ENCODE results near the gene TCHHL1. TPM values are rescaled to one million over a fixed set of nuclear protein-coding genes. Genes with fewer than 3 reads are reported as not detected.
A peak's percentile ranks its signal among the peaks of the same experiment; 100 is the strongest.

TCHHL1 gene
- total RNA-seq, 1 donor from 2014 or later = not detected

GRCh38 chr1:152049291-152050083 is 39.4 kb downstream of the TCHHL1 start:
- Histone ChIP-seq H3K27me3 (no peaks in the 10 kb centered on the region), H3K36me3 (no peaks in the 10 kb centered on the region), H3K4me3 (no peak overlapping the region), H3K4me1 (peaks cover 3 to 18% of the 10 kb centered on the region in 2 donors), H3K27ac (peak overlapping the region; percentile 93 to 96), H3K9me3 (no peaks in the 10 kb centered on the region)
- DNase-seq (ENCODE audit: low spot score in 2 of 2) = no peak
- TF ChIP-seq CTCF (IDR thresholded peaks at IDR 0.05) = no peak
- intact Hi-C loops (cut with DNase I) = loop anchor here (2.0 to 10.0 kb wide), 3 partner anchors 55 to 435 kb away; partner anchors contain the start of gene SNX27

DNA sequence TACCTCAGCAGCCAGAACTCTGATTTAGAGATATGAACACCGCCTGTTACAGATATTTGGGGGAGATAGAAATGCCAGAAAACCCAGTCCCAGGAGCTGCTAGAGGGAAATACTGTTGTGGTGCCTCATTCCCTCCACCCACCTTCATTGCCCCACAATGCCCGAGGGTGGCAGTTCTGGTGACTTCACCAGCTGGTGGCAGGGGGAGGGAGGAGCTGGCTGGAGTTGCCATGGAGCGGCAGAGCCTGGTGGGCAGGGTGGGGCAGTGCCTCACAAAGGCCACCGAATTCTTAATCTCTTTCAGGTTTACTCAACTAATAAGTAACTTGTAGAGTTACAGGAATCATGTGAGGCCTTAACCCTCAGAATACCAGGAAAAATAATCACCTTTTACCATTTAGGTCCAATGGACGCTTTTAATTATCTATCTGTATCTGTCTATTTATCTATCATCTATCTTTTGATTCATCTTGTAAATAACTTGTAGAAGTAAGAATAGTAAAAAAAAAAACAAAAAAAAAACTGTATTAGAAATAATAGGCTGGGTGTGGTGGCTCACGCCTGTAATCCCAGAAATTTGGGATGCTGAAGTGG is 40.4 kb downstream of the TCHHL1 start:
- H3K4me3 ChIP-seq = peak overlapping the region in 1 of 2 donors; percentile 32
- peak in 1 of 2 donors; percentile 47 for DNase-seq (ENCODE audit: low spot score in 2 of 2)
- no peaks in the 10 kb centered on the region for H3K36me3 ChIP-seq
- TF ChIP-seq CTCF (IDR thresholded peaks at IDR 0.05) = peak in 1 of 3 experiments; percentile 21
- H3K27ac ChIP-seq = peak overlapping the region; percentile 93 to 96
- no peaks in the 10 kb centered on the region for H3K9me3 ChIP-seq
- H3K4me1 ChIP-seq = peaks cover 3 to 18% of the 10 kb centered on the region in 2 donors
- intact Hi-C loops (cut with DNase I) = loop anchor here (1.0 to 10.0 kb wide), 3 partner anchors 12 to 434 kb away; partner anchors contain the start of gene SNX27
- H3K27me3 ChIP-seq = no peaks in the 10 kb centered on the region

DNA sequence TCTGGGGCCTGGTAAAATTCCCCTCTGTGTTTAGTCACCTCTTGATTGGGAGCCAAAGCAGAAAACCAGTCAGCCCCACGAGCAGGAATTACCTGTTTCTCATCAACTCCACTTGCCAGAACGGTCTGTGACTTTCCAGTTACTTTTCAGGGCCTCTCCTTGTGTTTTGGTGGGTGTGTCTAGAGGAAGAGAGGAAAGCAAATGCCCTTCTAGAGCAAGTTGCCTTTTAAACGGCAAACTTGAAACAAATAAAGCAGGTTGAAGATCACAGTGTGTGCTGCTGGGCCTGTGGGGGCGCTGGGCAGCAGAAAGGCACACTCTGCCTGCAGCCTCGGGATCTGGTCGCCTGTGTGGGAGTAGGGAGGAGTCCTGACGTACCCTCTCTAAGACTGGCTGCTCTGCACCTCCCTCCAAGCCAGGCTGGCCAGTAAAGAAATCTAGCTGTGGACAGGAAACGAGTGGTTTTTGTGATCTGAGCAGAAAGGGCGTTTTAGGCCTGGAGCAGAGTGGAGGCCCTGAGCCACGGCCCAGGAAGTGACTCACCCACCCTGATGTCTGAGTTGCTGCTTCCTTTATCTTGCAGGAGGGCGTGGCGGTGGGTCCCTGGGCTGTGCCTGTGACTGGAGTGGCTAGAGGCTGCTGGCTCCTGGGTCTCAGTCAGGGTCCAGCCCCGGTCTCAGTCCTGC is 41.0 kb downstream of the TCHHL1 start:
- intact Hi-C loops (cut with DNase I) = loop anchor here (1.0 to 10.0 kb wide), 3 partner anchors 12 to 433 kb away; partner anchors contain the start of gene SNX27
- Histone ChIP-seq H3K27ac (peak overlapping the region; percentile 93 to 96), H3K27me3 (no peaks in the 10 kb centered on the region), H3K4me1 (peaks cover 3 to 18% of the 10 kb centered on the region in 2 donors), H3K9me3 (no peaks in the 10 kb centered on the region), H3K4me3 (peak overlapping the region; percentile 32), H3K36me3 (no peaks in the 10 kb centered on the region)
- DNase-seq (ENCODE audit: low spot score in 2 of 2) = peak; percentile 93 to 97
- TF ChIP-seq CTCF (IDR thresholded peaks at IDR 0.05) = peak; percentile 38 to 62 (median 55)

DNA sequence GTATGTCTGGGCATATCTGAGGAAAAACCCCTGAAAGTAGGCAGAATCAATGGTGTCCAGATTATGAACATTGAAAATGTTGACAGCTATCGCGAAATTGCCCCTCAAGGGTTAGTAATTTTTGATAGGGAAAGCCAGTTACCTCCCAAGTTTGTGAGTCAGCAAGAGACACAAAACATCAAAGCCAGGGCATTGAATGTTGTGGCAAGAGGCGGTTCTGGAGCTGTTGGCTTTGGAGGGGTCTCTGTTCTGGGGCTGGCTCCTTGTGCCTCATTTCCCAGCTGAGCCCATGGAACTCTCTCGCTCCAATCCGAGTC is 41.5 kb downstream of the TCHHL1 start:
- H3K27me3 ChIP-seq = no peaks in the 10 kb centered on the region
- no peak for TF ChIP-seq CTCF (IDR thresholded peaks at IDR 0.05)
- H3K4me1 ChIP-seq = peaks cover 3 to 18% of the 10 kb centered on the region in 2 donors
- no peaks in the 10 kb centered on the region for H3K36me3 ChIP-seq
- H3K9me3 ChIP-seq = no peaks in the 10 kb centered on the region
- peak overlapping the region; percentile 32 for H3K4me3 ChIP-seq
- DNase-seq (ENCODE audit: low spot score in 2 of 2) = no peak
- intact Hi-C loops (cut with DNase I) = loop anchor here (10.0 kb wide), 1 partner anchor 433 kb away; the partner anchor contains the start of gene SNX27
- peak overlapping the region; percentile 93 to 96 for H3K27ac ChIP-seq

DNA sequence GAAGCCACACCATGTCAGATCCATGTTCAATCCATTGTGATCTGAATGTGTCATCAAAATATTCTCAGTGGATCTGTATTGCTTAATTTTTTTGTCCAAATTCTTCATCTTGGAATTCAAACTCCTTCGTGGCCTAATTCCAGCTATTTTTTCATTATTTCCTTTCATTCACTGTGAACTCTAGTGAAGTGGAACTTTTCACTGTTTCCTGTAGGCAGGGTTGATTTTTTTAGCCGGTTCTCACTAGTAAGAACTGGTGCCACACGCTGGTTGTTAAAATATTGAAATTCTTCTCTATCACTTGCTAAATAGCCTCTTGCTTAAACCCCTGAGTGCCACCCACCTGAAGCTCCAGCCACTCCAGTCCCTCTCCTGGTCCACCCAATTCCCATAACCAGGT is 44.5 kb downstream of the TCHHL1 start:
- intact Hi-C loops (cut with DNase I) = loop anchor here (10.0 kb wide), 1 partner anchor 430 kb away; the partner anchor contains the start of gene SNX27
- Histone ChIP-seq H3K27ac (no peak overlapping the region), H3K36me3 (no peaks in the 10 kb centered on the region), H3K27me3 (no peaks in the 10 kb centered on the region), H3K4me3 (no peak overlapping the region), H3K4me1 (peaks cover 3 to 18% of the 10 kb centered on the region in 2 donors), H3K9me3 (no peaks in the 10 kb centered on the region)
- DNase-seq (ENCODE audit: low spot score in 2 of 2) = no peak
- no peak for TF ChIP-seq CTCF (IDR thresholded peaks at IDR 0.05)

All from ascending aorta (tissue), 2 donors.